Type B pancreatic cell (in vitro differentiated cells): Measurements from ENCODE around the gene TMPRSS5. TPM values are rescaled to one million over a fixed set of nuclear protein-coding genes. Genes with fewer than 3 reads are reported as not detected.
"Not testable (repeated sequence)": the region's sequence is repeated elsewhere in the genome, so short reads cannot be mapped to it uniquely, and the experiment has no call there.

Experiments
- DNase-seq: peaks from one replicate; pipeline ENCODE4 v3.0.0; 2021; ENCODE audit warnings: mixed read lengths; ENCODE audit not compliant: unreplicated experiment; ENCODE audit errors: extremely low spot score
- H3K27ac Mint-ChIP-seq: 2 replicates; pipeline ENCODE4 v1.8.0; 2021; ENCODE audit warnings: mild to moderate bottlenecking, mixed read lengths
- H3K27me3 Mint-ChIP-seq: 2 replicates; pipeline ENCODE4 v1.8.0; 2021; ENCODE audit warnings: mixed read lengths
- H3K36me3 Mint-ChIP-seq: 2 replicates; pipeline ENCODE4 v1.8.0; 2021; ENCODE audit warnings: mixed read lengths
- H3K4me1 Mint-ChIP-seq: one replicate; pipeline ENCODE4 v1.8.0; 2021; ENCODE audit warnings: mixed read lengths; ENCODE audit not compliant: unreplicated experiment
- H3K4me3 Mint-ChIP-seq: 2 replicates; pipeline ENCODE4 v1.8.0; 2021; ENCODE audit warnings: mild to moderate bottlenecking, mixed read lengths
- H3K9me3 Mint-ChIP-seq: 2 replicates; pipeline ENCODE4 v1.8.0; 2021; ENCODE audit warnings: mixed read lengths
- total RNA-seq: library from RNA; stranded (reverse); gene quantifications from 2 replicates; pipeline ENCODE4 v1.2.1, GENCODE V29; 2021; ENCODE audit warnings: low replicate concordance
- TF ChIP-seq, protein P1 (sequence below): fragments of 200-600 bp; sonication (generic); conservative IDR thresholded peaks from 2 replicates; pipeline ENCODE4 v1.5.0; 2021; ENCODE audit warnings: antibody characterized with exemption, mild to moderate bottlenecking

Gene TMPRSS5
- total RNA-seq, 1 donor from 2014 or later = 2.6 TPM

DNA sequence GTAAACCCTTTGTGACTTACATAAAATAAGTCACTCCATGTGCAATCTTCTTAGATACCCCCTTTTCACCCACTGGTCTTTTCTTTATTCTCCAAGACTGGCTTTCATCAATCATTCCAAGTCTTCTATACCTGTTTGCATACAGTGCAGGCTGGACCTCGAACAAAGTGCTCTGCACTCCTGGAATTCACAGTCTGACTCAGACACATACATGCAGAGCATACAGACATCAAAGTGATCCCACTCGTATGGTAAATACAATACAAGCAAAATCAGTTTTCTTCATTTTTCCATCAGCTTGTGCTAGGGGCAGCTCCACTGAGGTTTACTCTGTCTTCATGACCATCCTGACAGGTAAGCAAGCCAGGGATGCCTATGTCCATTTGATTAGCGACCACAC, 16.8 kb upstream of the TMPRSS5 start:
- DNase-seq = no peak
- Mint-ChIP-seq H3K4me1 (peaks cover 29% of the 10 kb centered on the region), H3K36me3 (peaks cover 7% of the 10 kb centered on the region), H3K4me3 (no peak overlapping the region), H3K27me3 (no peaks in the 10 kb centered on the region), H3K9me3 (no peaks in the 10 kb centered on the region), H3K27ac (no peak overlapping the region)
- TF ChIP-seq, protein P1, sequence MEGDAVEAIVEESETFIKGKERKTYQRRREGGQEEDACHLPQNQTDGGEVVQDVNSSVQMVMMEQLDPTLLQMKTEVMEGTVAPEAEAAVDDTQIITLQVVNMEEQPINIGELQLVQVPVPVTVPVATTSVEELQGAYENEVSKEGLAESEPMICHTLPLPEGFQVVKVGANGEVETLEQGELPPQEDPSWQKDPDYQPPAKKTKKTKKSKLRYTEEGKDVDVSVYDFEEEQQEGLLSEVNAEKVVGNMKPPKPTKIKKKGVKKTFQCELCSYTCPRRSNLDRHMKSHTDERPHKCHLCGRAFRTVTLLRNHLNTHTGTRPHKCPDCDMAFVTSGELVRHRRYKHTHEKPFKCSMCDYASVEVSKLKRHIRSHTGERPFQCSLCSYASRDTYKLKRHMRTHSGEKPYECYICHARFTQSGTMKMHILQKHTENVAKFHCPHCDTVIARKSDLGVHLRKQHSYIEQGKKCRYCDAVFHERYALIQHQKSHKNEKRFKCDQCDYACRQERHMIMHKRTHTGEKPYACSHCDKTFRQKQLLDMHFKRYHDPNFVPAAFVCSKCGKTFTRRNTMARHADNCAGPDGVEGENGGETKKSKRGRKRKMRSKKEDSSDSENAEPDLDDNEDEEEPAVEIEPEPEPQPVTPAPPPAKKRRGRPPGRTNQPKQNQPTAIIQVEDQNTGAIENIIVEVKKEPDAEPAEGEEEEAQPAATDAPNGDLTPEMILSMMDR = no peak

DNA sequence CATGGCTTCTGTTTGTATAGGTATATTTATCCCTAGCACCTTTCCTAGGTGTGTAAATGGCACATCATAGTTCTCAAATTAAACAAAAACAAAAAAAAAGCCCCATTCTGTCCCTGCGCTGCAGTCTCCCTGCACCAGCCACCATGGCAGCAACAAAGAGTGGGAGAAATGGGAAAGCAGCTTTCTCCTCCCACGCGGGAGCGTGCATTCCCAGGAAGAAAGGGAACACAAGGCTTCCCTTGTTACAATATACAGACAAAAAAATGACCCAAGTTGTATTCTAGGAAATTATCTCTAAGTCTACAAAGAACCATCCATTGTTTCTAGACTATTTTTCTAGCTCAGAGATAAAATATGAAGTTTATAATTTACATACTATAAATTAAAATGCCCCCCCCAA, 16.1 kb upstream of the TMPRSS5 start:
- H3K27ac Mint-ChIP-seq = no peak overlapping the region
- no peaks in the 10 kb centered on the region for H3K9me3 Mint-ChIP-seq
- peaks cover 29% of the 10 kb centered on the region for H3K4me1 Mint-ChIP-seq
- TF ChIP-seq, protein P1 = no peak
- no peaks in the 10 kb centered on the region for H3K27me3 Mint-ChIP-seq
- DNase-seq = no peak
- peaks cover 13% of the 10 kb centered on the region for H3K36me3 Mint-ChIP-seq
- no peak overlapping the region for H3K4me3 Mint-ChIP-seq

DNA sequence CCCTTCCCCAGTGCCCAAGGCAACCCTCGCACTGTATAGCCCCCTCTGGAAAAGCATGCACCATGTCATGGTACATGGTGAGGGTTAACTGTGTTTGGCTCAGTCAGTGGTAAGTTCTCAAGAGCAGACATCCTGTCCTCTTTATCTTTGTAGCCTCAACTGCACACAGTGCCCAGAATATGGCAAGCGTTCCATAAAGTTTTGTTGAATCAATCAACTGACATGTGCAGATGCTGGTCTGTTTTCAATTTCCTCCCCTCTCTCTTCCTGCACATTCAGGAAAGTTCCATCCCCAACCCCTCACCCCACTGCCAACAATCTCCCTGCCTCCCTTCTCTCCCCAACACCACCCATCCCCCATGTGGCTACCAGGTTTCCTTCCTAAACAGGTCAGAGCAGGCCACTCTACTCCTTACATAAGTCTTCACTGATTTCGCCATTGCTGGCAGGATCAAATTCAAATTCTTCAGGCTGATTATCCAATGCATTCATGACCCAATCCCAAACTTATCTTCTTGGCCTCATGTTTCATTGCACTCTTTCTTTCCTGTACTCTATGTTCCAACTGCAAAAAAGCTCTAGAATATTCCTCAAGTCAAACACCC, 15.5 kb upstream of the TMPRSS5 start:
- H3K9me3 Mint-ChIP-seq = no peaks in the 10 kb centered on the region
- H3K27me3 Mint-ChIP-seq = no peaks in the 10 kb centered on the region
- no peak for DNase-seq
- H3K4me1 Mint-ChIP-seq = peaks cover 29% of the 10 kb centered on the region
- H3K36me3 Mint-ChIP-seq = peaks cover 13% of the 10 kb centered on the region
- H3K4me3 Mint-ChIP-seq = no peak overlapping the region
- TF ChIP-seq, protein P1 = no peak
- no peak overlapping the region for H3K27ac Mint-ChIP-seq

DNA sequence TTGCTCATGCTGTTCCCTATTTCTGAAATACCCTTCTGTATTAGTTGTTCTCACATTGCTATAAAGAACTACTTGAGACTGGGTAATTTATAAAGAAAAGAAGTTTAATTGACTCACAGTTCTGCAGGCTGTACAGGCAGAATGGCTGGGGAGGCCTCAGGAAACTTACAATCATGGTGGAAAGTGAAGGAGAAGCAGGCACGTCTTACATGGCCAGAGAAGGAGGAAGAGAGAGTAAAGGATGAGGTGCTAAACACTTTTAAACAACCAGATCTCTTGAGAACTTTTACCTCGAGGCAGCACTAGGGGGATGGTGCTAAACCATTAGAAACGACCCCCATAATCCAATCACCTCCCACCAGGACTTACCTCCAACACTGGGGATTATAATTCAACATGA, 14.4 kb upstream of the TMPRSS5 start:
- H3K36me3 Mint-ChIP-seq = peaks cover 13% of the 10 kb centered on the region
- not testable (repeated sequence) for H3K27ac Mint-ChIP-seq, H3K27me3 Mint-ChIP-seq, H3K9me3 Mint-ChIP-seq, DNase-seq, H3K4me3 Mint-ChIP-seq
- peaks cover 23% of the 10 kb centered on the region for H3K4me1 Mint-ChIP-seq

DNA sequence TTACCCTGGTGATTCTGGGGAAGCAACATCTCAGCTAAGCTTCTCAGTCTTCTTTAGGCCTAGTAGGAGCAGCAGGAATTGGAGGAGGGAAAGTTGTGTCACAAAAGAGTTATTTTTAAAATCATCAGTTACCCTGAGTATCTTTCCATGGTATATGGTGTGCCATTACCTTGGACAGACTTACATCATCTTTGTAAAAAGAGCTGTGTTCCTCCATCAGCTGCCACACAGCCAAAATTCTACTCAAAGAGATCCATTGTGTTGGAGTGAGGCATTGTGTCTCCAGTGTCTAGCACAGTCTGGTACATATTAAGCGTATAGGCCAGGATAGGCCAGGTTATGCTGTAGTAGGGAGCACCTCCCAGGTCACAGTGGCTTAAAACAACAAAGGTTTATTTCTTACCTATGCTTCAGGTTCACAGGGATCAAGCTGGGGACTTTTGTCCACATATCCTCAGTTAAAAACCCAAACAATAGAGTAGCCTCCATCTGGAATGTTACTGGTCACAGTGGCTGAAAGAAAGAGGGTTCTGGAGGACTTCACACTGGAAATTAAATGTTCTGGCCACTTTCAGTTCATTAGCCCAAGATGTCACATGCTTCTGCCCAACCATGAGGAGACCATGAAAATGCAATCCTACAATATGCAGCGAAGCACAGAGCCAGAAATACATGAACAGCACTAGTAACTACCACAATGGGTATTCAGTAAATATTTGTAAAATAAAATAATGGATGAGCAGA, 9.9 kb upstream of the TMPRSS5 start:
- Mint-ChIP-seq H3K4me3 (no peak overlapping the region), H3K27ac (no peak overlapping the region), H3K27me3 (no peaks in the 10 kb centered on the region), H3K9me3 (no peaks in the 10 kb centered on the region), H3K4me1 (no peaks in the 10 kb centered on the region), H3K36me3 (peaks cover 6% of the 10 kb centered on the region)
- no peak for DNase-seq
- TF ChIP-seq, protein P1 = no peak

DNA sequence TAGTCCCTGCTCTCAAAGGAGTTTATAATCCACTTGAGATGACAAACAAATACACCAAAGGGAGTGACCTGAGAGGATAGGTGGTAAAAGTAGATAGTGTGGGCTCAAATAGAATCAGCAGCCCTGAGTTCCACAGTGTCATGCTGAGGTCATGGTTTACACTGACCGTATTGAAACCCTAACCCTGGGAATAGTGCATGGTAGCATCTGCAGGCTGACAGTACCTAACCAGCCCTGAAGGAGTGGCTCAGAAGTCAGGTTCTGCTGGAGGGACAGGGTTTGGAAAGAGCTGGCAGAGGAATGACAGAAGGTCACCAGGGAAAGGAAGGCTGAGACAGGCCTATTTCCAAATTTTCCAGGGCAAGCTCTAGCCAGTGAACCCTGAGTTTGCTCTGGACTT, 9.2 kb upstream of the TMPRSS5 start:
- Mint-ChIP-seq H3K36me3 (peaks cover 6% of the 10 kb centered on the region), H3K27me3 (no peaks in the 10 kb centered on the region), H3K4me3 (no peak overlapping the region), H3K27ac (no peak overlapping the region), H3K9me3 (peaks cover 4% of the 10 kb centered on the region), H3K4me1 (no peaks in the 10 kb centered on the region)
- TF ChIP-seq, protein P1 = no peak
- no peak for DNase-seq
